GM10266 (cell line): ENCODE results near the gene PGS1.

Experiments
- DNase-seq: peaks from one replicate; pipeline ENCODE4 v3.0.0; 2012; ENCODE audit errors: extremely low spot score
- TF ChIP-seq, protein P1 (sequence below): IDR thresholded peaks from 2 replicates; pipeline ENCODE4 v1.5.1; 2012; ENCODE audit warnings: mild to moderate bottlenecking, low read depth; ENCODE audit not compliant: control insufficient read depth, insufficient read depth; ENCODE audit errors: missing control alignments

Gene PGS1

GRCh38 chr17:78466786-78467715, 88.6 kb downstream of the PGS1 start:
- TF ChIP-seq, protein P1, sequence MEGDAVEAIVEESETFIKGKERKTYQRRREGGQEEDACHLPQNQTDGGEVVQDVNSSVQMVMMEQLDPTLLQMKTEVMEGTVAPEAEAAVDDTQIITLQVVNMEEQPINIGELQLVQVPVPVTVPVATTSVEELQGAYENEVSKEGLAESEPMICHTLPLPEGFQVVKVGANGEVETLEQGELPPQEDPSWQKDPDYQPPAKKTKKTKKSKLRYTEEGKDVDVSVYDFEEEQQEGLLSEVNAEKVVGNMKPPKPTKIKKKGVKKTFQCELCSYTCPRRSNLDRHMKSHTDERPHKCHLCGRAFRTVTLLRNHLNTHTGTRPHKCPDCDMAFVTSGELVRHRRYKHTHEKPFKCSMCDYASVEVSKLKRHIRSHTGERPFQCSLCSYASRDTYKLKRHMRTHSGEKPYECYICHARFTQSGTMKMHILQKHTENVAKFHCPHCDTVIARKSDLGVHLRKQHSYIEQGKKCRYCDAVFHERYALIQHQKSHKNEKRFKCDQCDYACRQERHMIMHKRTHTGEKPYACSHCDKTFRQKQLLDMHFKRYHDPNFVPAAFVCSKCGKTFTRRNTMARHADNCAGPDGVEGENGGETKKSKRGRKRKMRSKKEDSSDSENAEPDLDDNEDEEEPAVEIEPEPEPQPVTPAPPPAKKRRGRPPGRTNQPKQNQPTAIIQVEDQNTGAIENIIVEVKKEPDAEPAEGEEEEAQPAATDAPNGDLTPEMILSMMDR, result no peak

DNA sequence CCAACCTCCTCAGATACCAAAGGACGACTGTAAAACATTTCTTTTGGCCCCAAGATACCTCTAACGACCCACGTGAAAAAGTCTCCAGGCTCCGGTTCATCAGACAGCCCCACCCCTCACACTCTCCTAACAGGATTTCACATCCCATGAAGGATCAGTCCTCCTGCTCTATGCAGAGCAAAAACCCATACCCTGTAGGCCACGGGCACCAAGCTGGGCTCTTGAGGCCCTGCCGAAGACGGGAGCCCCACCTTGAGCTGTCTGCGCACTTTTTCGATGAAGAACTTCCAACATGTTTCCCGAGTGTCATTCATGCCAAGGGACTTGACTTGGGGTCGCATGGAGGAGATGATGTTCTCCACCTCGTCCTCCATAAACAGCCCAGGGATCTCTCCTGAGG, 89.9 kb downstream of the PGS1 start:
- TF ChIP-seq, protein P1, result no peak
- DNase-seq, result no peak

More at GRCh38 chr17:78466786-78467715, 88.6 kb downstream of the PGS1 start:
- DNase-seq, result no peak

DNA sequence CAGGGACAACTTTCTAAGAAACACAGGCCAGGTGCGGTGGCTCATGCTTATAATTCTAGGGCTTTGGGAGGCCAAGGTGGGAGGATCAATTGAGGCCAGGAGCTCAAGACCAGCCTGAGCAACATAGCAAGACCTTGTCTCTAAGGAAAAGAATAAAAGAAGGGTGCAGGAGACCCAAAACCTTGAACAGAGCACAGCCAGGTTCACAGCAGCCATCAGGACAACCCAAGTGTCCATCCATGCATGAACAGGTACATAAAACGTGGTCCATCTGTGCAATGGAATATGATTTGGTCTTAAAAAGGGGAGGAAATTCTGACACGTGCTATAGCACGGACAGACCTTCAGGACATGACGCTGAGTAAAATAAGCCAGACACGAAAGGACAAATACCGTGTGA, 91.0 kb downstream of the PGS1 start:
- TF ChIP-seq, protein P1, result no peak
- DNase-seq, result no peak

- DNase-seq, result no peak
- TF ChIP-seq, protein P1, result no peak
These were observed 93.2 kb downstream of the PGS1 start for GRCh38 chr17:78471635-78472034.

DNA sequence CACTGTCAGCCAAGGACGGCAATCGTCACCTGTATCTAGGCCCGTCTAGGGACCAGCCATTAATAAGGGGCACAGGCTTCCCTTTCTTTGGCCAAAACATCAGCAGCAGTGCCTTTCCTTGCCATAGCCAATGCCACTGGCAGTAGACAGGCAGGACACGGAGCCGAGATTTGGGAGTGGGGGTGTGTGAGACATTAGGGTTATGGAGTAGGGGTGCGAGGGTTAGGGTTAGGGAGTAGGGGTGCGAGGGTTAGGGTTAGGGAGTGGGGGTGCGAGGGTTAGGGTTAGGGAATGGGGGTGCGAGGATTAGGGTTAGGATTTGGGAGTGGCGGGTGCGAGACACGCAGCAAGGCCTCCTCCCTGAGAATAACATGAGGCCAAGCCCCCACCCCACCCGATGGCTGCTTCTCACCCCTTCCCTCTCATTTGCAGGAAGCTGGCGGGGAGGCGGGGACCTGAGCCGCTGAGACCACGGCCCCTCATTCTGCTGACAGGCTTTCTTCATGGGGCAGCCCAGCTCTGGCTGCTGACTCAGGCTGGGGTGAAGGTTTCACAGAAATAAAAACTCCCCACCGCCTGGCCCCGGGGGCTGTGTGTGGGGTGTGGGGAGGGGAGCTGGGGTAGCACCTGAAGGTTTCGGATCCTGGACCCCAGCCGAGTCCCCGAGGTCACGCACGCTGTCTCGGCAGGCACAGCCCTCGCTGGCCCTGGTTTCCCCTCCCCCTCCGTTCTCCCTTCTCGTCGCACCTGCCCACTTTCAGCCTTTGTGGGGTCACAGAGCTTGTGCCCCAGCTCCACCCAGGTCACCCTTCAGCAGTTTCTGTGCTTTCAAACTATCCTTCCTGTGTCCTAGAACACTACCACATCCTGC, 93.8 kb downstream of the PGS1 start:
- TF ChIP-seq, protein P1, result no peak
- DNase-seq, result peak; percentile 67

GRCh38 chr17:78473951-78474613, 95.6 kb downstream of the PGS1 start:
- no peak for DNase-seq
- TF ChIP-seq, protein P1, result no peak
